Neural progenitor cell (in vitro differentiated cells): Measurements from ENCODE around the gene KCNK10.

Source experiments
- EZH2 ChIP-seq: fragments of 200-600 bp; sonication (generic); IDR thresholded peaks from 2 replicates; pipeline ENCODE4 v1.6.1; 2017; ENCODE audit warnings: antibody characterized with exemption, mild to moderate bottlenecking, moderate library complexity
- EZH2phosphoT487 ChIP-seq: fragments of 200-600 bp; sonication (generic); IDR thresholded peaks from 2 replicates; pipeline ENCODE4 v1.6.1; 2017; ENCODE audit warnings: antibody characterized with exemption
- TF ChIP-seq, protein P1 (sequence below): fragments of 200-600 bp; sonication (generic); IDR thresholded peaks from 2 replicates; pipeline ENCODE4 v1.5.1; 2017; ENCODE audit warnings: antibody characterized with exemption, mild to moderate bottlenecking

DNA sequence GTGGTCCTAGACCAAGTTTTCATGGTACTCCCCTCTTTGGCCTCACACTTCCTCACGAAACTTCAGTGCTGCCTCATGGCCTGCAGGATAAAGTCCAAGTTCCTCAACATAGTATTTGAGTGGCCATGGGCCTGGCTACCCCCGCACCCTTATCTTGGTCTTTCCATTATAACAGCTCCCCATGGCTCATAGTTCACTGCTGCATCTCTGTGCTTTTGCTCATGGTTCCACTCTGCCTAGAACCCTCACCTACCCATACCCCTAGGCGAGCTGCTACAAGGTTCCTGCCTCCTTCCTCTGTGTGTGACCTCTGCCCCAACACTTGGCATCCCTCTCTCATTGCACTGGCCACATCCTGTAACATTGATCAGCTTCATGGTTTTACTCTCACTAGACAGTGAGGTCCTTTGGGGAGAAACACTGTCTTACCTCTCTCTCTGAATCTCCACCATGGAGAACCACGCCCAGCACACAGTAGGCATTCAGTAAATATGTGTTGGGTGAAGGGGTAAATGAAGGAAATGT, 159.3 kb downstream of the KCNK10 start:
- TF ChIP-seq, protein P1, sequence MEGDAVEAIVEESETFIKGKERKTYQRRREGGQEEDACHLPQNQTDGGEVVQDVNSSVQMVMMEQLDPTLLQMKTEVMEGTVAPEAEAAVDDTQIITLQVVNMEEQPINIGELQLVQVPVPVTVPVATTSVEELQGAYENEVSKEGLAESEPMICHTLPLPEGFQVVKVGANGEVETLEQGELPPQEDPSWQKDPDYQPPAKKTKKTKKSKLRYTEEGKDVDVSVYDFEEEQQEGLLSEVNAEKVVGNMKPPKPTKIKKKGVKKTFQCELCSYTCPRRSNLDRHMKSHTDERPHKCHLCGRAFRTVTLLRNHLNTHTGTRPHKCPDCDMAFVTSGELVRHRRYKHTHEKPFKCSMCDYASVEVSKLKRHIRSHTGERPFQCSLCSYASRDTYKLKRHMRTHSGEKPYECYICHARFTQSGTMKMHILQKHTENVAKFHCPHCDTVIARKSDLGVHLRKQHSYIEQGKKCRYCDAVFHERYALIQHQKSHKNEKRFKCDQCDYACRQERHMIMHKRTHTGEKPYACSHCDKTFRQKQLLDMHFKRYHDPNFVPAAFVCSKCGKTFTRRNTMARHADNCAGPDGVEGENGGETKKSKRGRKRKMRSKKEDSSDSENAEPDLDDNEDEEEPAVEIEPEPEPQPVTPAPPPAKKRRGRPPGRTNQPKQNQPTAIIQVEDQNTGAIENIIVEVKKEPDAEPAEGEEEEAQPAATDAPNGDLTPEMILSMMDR = no peak
- no peak for TF ChIP-seq EZH2phosphoT487
- TF ChIP-seq EZH2 = no peak
